GM21423 (cell line): Measurements from ENCODE around the gene HOMER3.

Source experiments
- ATAC-seq: cut with Tn5 transposase; IDR thresholded peaks from one replicate; pipeline ENCODE4 v1.9.1; 2021; ENCODE audit warnings: mild to moderate bottlenecking, moderate library complexity; ENCODE audit not compliant: unreplicated experiment

HOMER3 gene

DNA sequence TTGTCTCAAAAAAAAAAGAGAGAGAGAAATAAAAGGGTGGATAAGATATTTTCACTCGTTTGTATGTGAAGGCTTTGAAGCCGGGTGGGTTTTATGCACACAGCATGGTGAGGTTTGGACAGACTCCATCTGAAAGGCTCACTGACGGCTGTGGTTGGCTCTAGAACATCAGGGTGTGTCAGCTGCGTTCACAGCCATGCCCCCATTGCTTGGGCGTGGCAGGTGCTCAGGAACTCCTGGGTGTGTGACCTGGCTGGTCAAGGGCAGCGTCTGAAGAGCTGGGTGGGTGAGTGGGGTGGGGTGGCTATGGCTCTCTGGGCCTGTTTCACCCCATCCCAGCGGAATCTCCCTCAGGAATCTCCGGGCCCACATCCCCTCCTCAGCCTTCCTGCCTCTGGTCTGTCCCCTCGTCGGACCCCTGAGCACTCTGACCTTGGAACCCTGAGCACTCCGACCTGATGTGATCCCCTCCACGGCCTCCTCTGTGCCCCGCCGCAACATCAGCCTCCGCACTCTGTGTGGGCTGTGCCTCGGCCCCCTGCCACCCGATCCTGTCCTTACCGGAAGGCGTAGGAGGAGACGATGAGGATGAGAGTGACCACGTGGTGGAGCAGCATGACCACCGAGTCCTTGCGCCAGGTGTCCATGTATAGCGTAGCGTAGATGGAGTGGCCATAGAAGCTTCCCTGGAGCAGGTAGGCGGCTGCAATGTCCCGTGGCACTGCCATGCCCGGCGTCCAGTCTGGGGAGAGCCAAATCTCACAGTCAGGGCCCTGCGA is 57.3 kb downstream of the HOMER3 start:
- no peak for ATAC-seq

DNA sequence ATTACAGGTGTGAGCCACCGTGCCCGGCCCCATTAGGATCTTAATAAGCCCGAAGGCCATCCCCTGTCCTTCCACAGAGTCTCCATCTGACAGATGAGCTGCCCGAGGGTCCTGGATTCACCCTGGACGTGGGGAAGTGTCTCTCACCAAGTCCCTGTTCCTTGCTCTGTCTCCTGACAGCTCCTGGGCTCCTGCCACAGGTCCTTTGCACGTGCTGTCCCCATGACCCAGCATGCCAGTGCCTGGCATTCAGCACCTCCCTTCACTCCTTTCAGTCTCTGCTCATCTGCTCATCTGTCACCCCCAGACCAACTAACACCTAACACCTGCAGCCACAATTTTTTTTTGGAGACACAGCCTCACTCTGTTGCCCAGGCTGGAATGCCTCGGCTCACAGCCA is 59.5 kb downstream of the HOMER3 start:
- no peak for ATAC-seq

DNA sequence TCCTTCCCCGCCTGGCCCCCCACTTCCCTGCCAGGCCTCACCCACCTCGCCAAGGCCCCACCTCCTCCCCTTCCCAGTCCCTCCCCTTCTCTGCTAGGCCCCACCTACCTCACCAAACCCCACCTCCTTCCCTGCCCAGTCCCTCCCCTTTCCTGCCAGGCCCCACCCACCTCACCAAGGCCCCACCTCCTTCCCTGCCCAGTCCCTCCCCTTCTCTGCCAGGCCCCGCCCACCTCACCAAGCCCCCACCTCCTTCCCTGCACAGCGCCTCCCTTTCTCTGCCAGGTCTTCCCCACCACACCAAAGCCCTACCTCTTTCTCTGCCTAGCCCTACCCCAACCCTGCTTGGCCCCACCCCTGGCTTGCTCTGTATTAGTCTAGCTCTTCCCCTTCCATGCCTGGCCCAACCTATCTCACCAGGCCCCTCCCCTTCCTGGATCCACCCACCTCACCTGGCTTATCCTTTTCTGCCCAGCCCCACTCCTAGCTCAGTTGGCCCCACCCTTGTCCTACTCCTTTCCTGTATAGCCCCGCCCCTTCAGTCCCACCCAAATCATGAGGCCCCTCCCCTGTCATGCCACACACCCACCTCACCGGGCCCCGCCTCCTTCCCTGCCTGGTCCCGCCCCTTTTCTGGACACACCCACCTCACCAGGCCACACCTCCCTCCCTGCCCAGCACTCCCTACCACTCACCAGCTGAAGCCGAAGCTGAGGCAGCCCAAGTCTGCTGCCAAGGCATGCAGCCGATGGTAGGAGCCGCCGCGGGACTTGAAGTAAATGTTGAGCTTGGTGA is 61.2 kb downstream of the HOMER3 start:
- ATAC-seq: no peak
